Activated naive CD8-positive, alpha-beta T cell treated with anti-CD3 and anti-CD28 coated beads, Interleukin-2, amount 50 U/mL, for 24 hours (primary cell): ENCODE data around the gene PIR.

Experiments
- ATAC-seq: fragments of 150-1000 bp; cut with Tn5 transposase; one replicate; pipeline ENCODE4 v1.10.0; 2021
- DNase-seq: peaks from one replicate; pipeline ENCODE4 v3.0.0; 2021
- H3K27ac Mint-ChIP-seq: one replicate; pipeline ENCODE4 v1.8.0; 2021; ENCODE audit warnings: mild to moderate bottlenecking, mixed read lengths
- H3K27me3 Mint-ChIP-seq: one replicate; pipeline ENCODE4 v1.8.0; 2021; ENCODE audit warnings: mixed read lengths
- H3K36me3 Mint-ChIP-seq: one replicate; pipeline ENCODE4 v1.8.0; 2021; ENCODE audit warnings: low read depth, mixed read lengths
- H3K4me1 Mint-ChIP-seq: one replicate; pipeline ENCODE4 v1.8.0; 2021; ENCODE audit warnings: mixed read lengths
- H3K4me3 Mint-ChIP-seq: one replicate; pipeline ENCODE4 v1.8.0; 2021; ENCODE audit warnings: mild to moderate bottlenecking, moderate library complexity, mixed read lengths
- H3K9me3 Mint-ChIP-seq: one replicate; pipeline ENCODE4 v1.8.0; 2021; ENCODE audit warnings: mixed read lengths

Gene PIR

GRCh38 chrX:15465896-15466651 is 27.1 kb downstream of the PIR start:
- ATAC-seq (no peak), DNase-seq (peak; percentile 2)
- no peak overlapping the region for H3K4me3 Mint-ChIP-seq
- H3K4me1 Mint-ChIP-seq, result peaks cover 3% of the 10 kb centered on the region
- H3K27ac Mint-ChIP-seq, result no peak overlapping the region
- no peaks in the 10 kb centered on the region for H3K36me3 Mint-ChIP-seq
- no peaks in the 10 kb centered on the region for H3K9me3 Mint-ChIP-seq
- peaks cover 4% of the 10 kb centered on the region for H3K27me3 Mint-ChIP-seq

- Mint-ChIP-seq H3K9me3 (no peaks in the 10 kb centered on the region), H3K4me3 (no peak overlapping the region), H3K36me3 (no peaks in the 10 kb centered on the region), H3K27ac (no peak overlapping the region), H3K27me3 (peaks cover 4% of the 10 kb centered on the region), H3K4me1 (peaks cover 3% of the 10 kb centered on the region)
- no peak for DNase-seq
- no peak for ATAC-seq
These were observed 27.8 kb downstream of the PIR start for GRCh38 chrX:15465347-15465746.

GRCh38 chrX:15464704-15465103 is 28.4 kb downstream of the PIR start:
- H3K9me3 Mint-ChIP-seq, result no peaks in the 10 kb centered on the region
- no peaks in the 10 kb centered on the region for H3K36me3 Mint-ChIP-seq
- no peak overlapping the region for H3K4me3 Mint-ChIP-seq
- ATAC-seq, result no peak
- peaks cover 4% of the 10 kb centered on the region for H3K27me3 Mint-ChIP-seq
- no peak for DNase-seq
- H3K27ac Mint-ChIP-seq, result no peak overlapping the region
- peaks cover 3% of the 10 kb centered on the region for H3K4me1 Mint-ChIP-seq

GRCh38 chrX:15451913-15452312 is 41.2 kb downstream of the PIR start:
- DNase-seq (no peak), ATAC-seq (no peak)
- Mint-ChIP-seq H3K27me3 (no peaks in the 10 kb centered on the region), H3K36me3 (no peaks in the 10 kb centered on the region), H3K4me1 (no peaks in the 10 kb centered on the region), H3K9me3 (no peaks in the 10 kb centered on the region), H3K4me3 (no peak overlapping the region), H3K27ac (no peak overlapping the region)

GRCh38 chrX:15448010-15448639 is 45.0 kb downstream of the PIR start:
- DNase-seq (no peak), ATAC-seq (no peak)
- no peaks in the 10 kb centered on the region for H3K9me3 Mint-ChIP-seq
- no peaks in the 10 kb centered on the region for H3K4me1 Mint-ChIP-seq
- no peaks in the 10 kb centered on the region for H3K27me3 Mint-ChIP-seq
- H3K27ac Mint-ChIP-seq, result no peak overlapping the region
- no peaks in the 10 kb centered on the region for H3K36me3 Mint-ChIP-seq
- no peak overlapping the region for H3K4me3 Mint-ChIP-seq

- DNase-seq, result no peak
- Mint-ChIP-seq H3K4me1 (no peaks in the 10 kb centered on the region), H3K27me3 (peaks cover 2% of the 10 kb centered on the region), H3K27ac (no peak overlapping the region), H3K36me3 (no peaks in the 10 kb centered on the region), H3K9me3 (no peaks in the 10 kb centered on the region), H3K4me3 (no peak overlapping the region)
- ATAC-seq, result no peak
These were observed 51.7 kb downstream of the PIR start for GRCh38 chrX:15441464-15441863.

- Mint-ChIP-seq H3K9me3 (no peaks in the 10 kb centered on the region), H3K4me3 (no peak overlapping the region), H3K27me3 (peaks cover 11% of the 10 kb centered on the region), H3K36me3 (no peaks in the 10 kb centered on the region), H3K4me1 (no peaks in the 10 kb centered on the region), H3K27ac (no peak overlapping the region)
- no peak for DNase-seq
- ATAC-seq, result no peak
These were observed 54.8 kb downstream of the PIR start for GRCh38 chrX:15438332-15438731.

GRCh38 chrX:15437724-15438123 is 55.4 kb downstream of the PIR start:
- ATAC-seq (no peak), DNase-seq (no peak)
- H3K27me3 Mint-ChIP-seq, result peaks cover 16% of the 10 kb centered on the region
- no peaks in the 10 kb centered on the region for H3K36me3 Mint-ChIP-seq
- no peak overlapping the region for H3K4me3 Mint-ChIP-seq
- no peaks in the 10 kb centered on the region for H3K4me1 Mint-ChIP-seq
- no peak overlapping the region for H3K27ac Mint-ChIP-seq
- no peaks in the 10 kb centered on the region for H3K9me3 Mint-ChIP-seq

GRCh38 chrX:15435836-15436619 is 57.1 kb downstream of the PIR start:
- Mint-ChIP-seq H3K4me3 (no peak overlapping the region), H3K27ac (no peak overlapping the region), H3K4me1 (no peaks in the 10 kb centered on the region), H3K36me3 (no peaks in the 10 kb centered on the region), H3K27me3 (peaks cover 23% of the 10 kb centered on the region), H3K9me3 (no peaks in the 10 kb centered on the region)
- ATAC-seq (no peak), DNase-seq (no peak)

GRCh38 chrX:15434205-15434604 is 58.9 kb downstream of the PIR start:
- no peak for DNase-seq
- Mint-ChIP-seq H3K4me3 (no peak overlapping the region), H3K9me3 (no peaks in the 10 kb centered on the region), H3K27me3 (peaks cover 21% of the 10 kb centered on the region), H3K36me3 (no peaks in the 10 kb centered on the region), H3K4me1 (no peaks in the 10 kb centered on the region), H3K27ac (no peak overlapping the region)
- ATAC-seq, result no peak

GRCh38 chrX:15430584-15430983 is 62.5 kb downstream of the PIR start:
- H3K9me3 Mint-ChIP-seq, result no peaks in the 10 kb centered on the region
- no peaks in the 10 kb centered on the region for H3K36me3 Mint-ChIP-seq
- no peak for ATAC-seq
- H3K27me3 Mint-ChIP-seq, result peaks cover 23% of the 10 kb centered on the region
- H3K4me1 Mint-ChIP-seq, result no peaks in the 10 kb centered on the region
- no peak for DNase-seq
- no peak overlapping the region for H3K4me3 Mint-ChIP-seq
- no peak overlapping the region for H3K27ac Mint-ChIP-seq

GRCh38 chrX:15430076-15430475 is 63.1 kb downstream of the PIR start:
- ATAC-seq (no peak), DNase-seq (no peak)
- Mint-ChIP-seq H3K9me3 (no peaks in the 10 kb centered on the region), H3K4me3 (no peak overlapping the region), H3K36me3 (no peaks in the 10 kb centered on the region), H3K4me1 (no peaks in the 10 kb centered on the region), H3K27me3 (peaks cover 20% of the 10 kb centered on the region), H3K27ac (no peak overlapping the region)

GRCh38 chrX:15425024-15425423 is 68.1 kb downstream of the PIR start:
- H3K27me3 Mint-ChIP-seq, result peaks cover 2% of the 10 kb centered on the region
- no peaks in the 10 kb centered on the region for H3K4me1 Mint-ChIP-seq
- H3K27ac Mint-ChIP-seq, result no peak overlapping the region
- ATAC-seq (no peak), DNase-seq (no peak)
- H3K4me3 Mint-ChIP-seq, result no peak overlapping the region
- no peaks in the 10 kb centered on the region for H3K36me3 Mint-ChIP-seq
- H3K9me3 Mint-ChIP-seq, result no peaks in the 10 kb centered on the region

- H3K4me1 Mint-ChIP-seq, result no peaks in the 10 kb centered on the region
- H3K9me3 Mint-ChIP-seq, result peaks cover 5% of the 10 kb centered on the region
- no peak for DNase-seq
- no peak overlapping the region for H3K27ac Mint-ChIP-seq
- H3K4me3 Mint-ChIP-seq, result no peak overlapping the region
- H3K27me3 Mint-ChIP-seq, result no peaks in the 10 kb centered on the region
- no peak for ATAC-seq
- no peaks in the 10 kb centered on the region for H3K36me3 Mint-ChIP-seq
These were observed 74.4 kb downstream of the PIR start for GRCh38 chrX:15418707-15419181.
